GM12873 (cell line): ENCODE results near the gene KIDINS220.

Experiments
- CTCF ChIP-seq: IDR thresholded peaks from 2 replicates; pipeline ENCODE4 v1.5.1; 2012; ENCODE audit warnings: low read depth, mild to moderate bottlenecking, moderate library complexity, low read length, control low read depth; ENCODE audit not compliant: insufficient read depth; ENCODE audit errors: missing control alignments

KIDINS220 gene

DNA sequence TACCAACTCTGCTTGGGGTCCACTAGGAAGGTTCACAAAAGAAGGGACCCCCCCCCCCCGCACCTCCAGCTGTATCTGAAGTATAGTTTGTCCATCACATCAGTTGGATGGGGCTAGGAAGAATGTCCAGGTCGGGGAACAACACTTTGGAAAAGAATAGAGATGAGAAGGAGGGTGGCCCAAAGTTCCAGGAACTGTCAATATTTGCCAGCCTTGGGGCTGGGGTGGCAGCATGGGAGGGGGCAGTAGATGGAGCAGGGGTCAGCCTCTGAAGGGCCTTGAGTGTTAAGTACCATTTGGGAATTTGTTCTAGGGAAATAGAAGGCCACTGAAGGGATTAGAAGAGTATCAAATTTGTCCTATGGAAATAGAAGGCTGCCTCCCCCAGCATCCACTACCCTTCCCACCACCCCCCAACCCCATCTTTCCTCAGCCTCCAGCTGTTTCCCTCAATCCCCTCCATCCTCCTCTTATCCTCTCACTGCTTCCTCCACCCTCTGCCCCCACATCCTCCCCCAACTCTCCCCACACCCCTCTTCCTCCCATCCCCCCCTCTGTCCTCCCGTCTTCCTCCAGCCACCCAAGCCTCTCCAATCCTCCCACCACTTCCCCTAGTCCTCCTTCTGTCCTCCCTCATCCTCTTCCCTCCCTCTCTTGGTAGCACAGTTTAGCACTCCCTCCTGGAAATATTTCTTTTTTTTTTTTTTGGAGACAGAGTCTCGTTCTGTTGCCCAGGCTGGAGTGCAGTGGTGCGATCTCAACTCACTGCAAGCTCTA lies 2.0 kb upstream of the KIDINS220 start:
- no peak for TF ChIP-seq CTCF

- no peak for TF ChIP-seq CTCF
Observed at GRCh38 chr2:8837795-8838140, 355 bp upstream of the KIDINS220 start.

DNA sequence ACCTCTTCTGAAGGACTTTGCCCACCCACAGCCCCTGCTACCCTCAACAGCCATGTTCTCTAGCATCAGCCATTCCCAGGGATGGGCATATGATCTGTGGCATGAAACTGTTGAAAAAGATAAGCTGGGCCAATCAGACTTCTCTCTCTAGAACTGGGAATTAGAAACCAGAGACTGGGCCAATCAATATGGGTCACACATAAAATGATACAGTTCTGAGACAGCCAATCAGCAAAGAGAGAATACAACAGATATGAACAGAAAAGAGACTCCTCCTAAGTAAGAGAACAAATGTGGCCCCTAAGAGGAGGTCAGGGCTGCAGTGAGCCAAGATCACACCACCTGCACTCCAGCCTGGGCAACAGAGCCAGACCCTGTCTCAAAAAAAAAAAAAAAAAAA lies 2.1 kb downstream of the KIDINS220 start:
- no peak for TF ChIP-seq CTCF

DNA sequence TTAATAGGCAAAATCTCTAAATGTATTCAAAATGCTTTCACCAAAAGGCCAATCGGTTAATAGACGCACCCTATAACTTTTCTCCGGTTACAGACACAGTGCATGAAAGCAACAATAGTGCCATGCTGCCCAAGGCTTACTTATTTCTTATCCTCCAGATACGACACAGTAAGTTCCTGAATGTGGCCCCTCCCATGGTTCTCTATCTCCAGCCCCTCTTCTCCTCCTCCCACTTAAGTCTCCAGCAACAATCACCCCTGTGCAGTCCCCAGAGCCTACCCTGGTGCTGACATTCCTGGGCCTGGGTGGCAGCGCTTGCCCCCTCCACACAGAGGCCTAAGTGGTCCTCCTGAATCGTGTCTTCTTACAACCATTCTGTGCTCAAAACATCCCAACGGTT lies 3.6 kb downstream of the KIDINS220 start:
- no peak for TF ChIP-seq CTCF

DNA sequence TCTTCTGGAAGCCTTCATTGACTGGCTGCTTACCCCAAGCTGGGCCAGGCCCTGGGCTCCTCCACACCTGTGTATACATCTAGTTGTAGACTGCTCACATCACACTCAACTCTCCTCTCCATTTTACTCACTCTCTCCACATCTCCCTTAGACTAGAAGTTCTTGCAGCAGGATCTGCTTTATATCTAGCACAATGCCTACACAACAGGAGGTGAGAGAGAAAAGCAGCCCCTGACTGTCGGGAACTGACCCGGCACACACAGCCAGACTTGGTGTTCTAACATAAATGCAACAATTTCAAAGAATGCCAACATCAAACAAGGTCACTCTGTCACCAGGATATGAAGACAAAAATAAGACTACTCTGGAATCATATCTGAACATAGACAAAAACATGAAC lies 5.9 kb downstream of the KIDINS220 start:
- no peak for TF ChIP-seq CTCF

DNA sequence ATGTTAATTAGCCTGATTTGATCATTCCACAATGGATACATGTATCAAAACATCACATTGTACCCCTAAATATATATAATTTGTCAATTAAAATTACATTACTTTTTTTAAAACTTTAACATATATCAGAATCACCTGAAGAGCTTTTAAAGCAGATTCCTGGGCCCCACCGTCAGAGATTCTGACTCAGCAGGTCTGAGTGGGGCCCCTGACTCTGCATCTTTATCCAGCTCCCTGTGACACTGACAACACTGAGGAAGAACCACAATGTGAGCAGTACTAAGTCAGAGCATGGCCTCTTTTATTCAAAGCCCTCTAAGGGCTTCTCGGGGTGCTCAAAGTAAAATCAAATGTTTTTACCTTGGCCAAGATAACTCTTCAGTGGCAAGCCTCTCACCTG lies 9.7 kb downstream of the KIDINS220 start:
- no peak for TF ChIP-seq CTCF

GRCh38 chr2:8822218-8822617 lies 15.2 kb downstream of the KIDINS220 start:
- no peak for TF ChIP-seq CTCF
